Activated T-cell treated with anti-CD3 and anti-CD28 coated beads, Interleukin-2, amount 50 U/mL, for 48 hours (primary cell): Measurements from ENCODE around the gene ACVR1C.
"Not testable (repeated sequence)": the region's sequence is repeated elsewhere in the genome, so short reads cannot be mapped to it uniquely, and the experiment has no call there.

Experiments
- DNase-seq, 2 experiments: peaks; one replicate each; pipeline ENCODE4 v3.0.0-alpha.2; 2020

The ACVR1C gene

GRCh38 chr2:157572725-157573124, 55.9 kb downstream of the ACVR1C start:
- DNase-seq = no peak

GRCh38 chr2:157566623-157567022, 62.0 kb downstream of the ACVR1C start:
- DNase-seq = not testable (repeated sequence)

- not testable (repeated sequence) for DNase-seq
Observed at GRCh38 chr2:157566113-157566512, 62.6 kb downstream of the ACVR1C start.

GRCh38 chr2:157565550-157565949, 63.1 kb downstream of the ACVR1C start:
- DNase-seq = no peak

GRCh38 chr2:157559890-157560289, 68.8 kb downstream of the ACVR1C start:
- no peak for DNase-seq

- no peak for DNase-seq
Observed at GRCh38 chr2:157559461-157559860, 69.2 kb downstream of the ACVR1C start.

- DNase-seq = no peak
Observed at GRCh38 chr2:157559061-157559460, 69.6 kb downstream of the ACVR1C start.

- DNase-seq = no peak
Observed at GRCh38 chr2:157557770-157558169, 70.9 kb downstream of the ACVR1C start.

- no peak for DNase-seq
Observed at GRCh38 chr2:157540102-157540501, 88.6 kb downstream of the ACVR1C start.

GRCh38 chr2:157538064-157538463, 90.6 kb downstream of the ACVR1C start:
- DNase-seq = no peak

- DNase-seq = no peak
Observed at GRCh38 chr2:157536815-157537214, 91.8 kb downstream of the ACVR1C start.

- no peak for DNase-seq
Observed at GRCh38 chr2:157528963-157529751, 99.5 kb downstream of the ACVR1C start.

GRCh38 chr2:157526070-157526469, 102.6 kb downstream of the ACVR1C start:
- DNase-seq = no peak

- DNase-seq = no peak
Observed at GRCh38 chr2:157523270-157524247, 105.1 kb downstream of the ACVR1C start.

GRCh38 chr2:157514966-157515365, 113.7 kb downstream of the ACVR1C start:
- not testable (repeated sequence) for DNase-seq

GRCh38 chr2:157509744-157510143, 118.9 kb downstream of the ACVR1C start:
- DNase-seq = no peak

GRCh38 chr2:157508676-157509075, 120.0 kb downstream of the ACVR1C start:
- no peak for DNase-seq

GRCh38 chr2:157506586-157506985, 122.1 kb downstream of the ACVR1C start:
- no peak for DNase-seq

- no peak for DNase-seq
Observed at GRCh38 chr2:157504623-157505022, 124.0 kb downstream of the ACVR1C start.

- no peak for DNase-seq
Observed at GRCh38 chr2:157501026-157501425, 127.6 kb downstream of the ACVR1C start.

GRCh38 chr2:157500334-157500733, 128.3 kb downstream of the ACVR1C start:
- DNase-seq = no peak

GRCh38 chr2:157498483-157498882, 130.2 kb downstream of the ACVR1C start:
- no peak for DNase-seq

- DNase-seq = no peak
Observed at GRCh38 chr2:157497638-157498314, 130.9 kb downstream of the ACVR1C start.
